GM12864 (cell line): ENCODE measurements around the gene CROCC.

Experiments used
- DNase-seq: peaks from one replicate; pipeline ENCODE4 v3.0.0-alpha.2; 2011; ENCODE audit warnings: low read depth
- H3K4me3 ChIP-seq: 2 replicates; pipeline ENCODE4 v1.5.1; 2011; ENCODE audit warnings: mild to moderate bottlenecking, low read depth, low read length, control low read depth
- CTCF ChIP-seq: IDR thresholded peaks from 2 replicates; pipeline ENCODE4 v1.5.1; 2011; ENCODE audit warnings: low read depth, mild to moderate bottlenecking, moderate library complexity, low read length, control low read depth, inconsistent platforms; ENCODE audit errors: missing control alignments

CROCC gene

DNA sequence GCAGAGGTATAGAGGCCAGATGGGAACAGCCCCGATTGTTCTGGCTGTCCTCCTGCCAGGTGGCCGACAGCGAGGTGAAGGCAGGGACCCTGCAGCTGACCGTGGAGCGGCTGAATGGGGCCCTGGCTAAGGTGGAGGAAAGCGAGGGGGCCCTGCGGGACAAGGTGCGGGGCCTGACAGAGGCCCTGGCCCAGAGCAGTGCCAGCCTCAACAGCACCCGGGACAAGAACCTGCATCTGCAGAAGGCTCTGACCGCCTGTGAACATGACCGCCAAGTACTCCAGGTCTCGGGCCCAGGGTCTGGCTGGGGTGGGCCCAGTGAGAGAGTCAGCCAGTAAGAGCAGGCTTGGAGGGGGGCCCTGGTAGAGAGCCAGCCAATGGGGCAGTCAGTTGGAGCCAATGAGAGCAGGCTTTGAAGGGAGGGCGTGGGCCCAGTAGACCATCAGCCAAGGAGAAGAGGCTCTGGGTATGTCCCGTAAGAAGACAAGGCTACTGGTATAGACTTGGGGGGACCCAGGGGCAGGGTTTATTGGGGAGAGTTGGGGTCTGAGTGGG, 47.4 kb downstream of the CROCC start:
- no peak overlapping the region for H3K4me3 ChIP-seq
- DNase-seq, result no peak
- TF ChIP-seq CTCF, result no peak

DNA sequence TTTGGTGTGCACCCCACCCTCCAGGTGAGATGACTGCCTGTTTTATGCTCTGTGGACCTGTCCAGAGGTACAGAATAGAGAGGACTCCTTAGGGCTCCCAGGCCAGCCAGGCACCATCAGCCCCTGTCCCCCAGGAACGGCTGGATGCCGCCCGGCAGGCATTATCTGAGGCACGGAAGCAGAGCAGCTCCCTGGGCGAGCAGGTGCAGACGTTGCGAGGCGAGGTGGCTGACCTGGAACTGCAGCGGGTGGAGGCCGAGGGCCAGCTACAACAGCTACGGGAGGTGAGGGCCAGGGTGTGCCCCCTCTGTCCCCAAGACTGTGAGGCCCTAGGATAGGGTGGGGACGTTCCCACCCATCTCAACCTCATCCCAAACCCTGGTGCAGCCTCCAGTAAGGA, 47.9 kb downstream of the CROCC start:
- no peak overlapping the region for H3K4me3 ChIP-seq
- DNase-seq, result no peak
- no peak for TF ChIP-seq CTCF

DNA sequence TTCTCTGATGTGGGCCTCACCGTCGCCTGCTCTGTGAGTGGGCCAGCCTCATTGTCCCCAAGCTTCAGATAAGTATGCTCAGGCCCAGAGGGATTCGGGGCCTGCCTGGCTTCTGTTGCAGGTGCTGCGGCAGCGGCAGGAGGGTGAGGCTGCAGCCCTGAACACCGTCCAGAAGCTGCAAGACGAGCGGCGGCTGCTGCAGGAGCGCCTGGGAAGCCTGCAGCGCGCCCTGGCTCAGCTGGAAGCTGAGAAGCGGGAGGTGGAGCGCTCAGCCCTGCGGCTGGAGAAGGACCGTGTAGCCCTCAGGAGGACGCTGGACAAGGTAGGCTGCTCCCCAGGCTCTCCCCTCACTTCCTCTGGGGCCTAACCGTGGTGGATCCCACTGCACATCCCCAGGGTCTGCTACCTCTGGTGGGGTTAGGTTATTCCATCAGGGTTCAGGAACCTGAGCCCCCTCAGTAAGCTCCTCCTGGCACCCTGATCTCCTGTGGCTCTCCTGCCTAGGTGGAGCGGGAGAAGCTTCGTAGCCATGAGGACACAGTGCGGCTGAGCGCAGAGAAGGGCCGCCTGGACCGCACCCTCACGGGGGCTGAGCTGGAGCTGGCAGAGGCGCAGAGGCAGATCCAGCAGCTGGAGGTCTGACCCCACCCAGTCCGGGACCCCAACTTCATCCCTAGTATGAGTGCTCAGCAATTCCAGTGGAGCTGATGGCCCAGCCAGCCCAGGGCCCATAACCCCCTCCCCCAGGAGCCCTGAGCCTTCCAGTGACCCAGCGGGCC, 48.6 kb downstream of the CROCC start:
- no peak overlapping the region for H3K4me3 ChIP-seq
- no peak for TF ChIP-seq CTCF
- DNase-seq, result no peak

DNA sequence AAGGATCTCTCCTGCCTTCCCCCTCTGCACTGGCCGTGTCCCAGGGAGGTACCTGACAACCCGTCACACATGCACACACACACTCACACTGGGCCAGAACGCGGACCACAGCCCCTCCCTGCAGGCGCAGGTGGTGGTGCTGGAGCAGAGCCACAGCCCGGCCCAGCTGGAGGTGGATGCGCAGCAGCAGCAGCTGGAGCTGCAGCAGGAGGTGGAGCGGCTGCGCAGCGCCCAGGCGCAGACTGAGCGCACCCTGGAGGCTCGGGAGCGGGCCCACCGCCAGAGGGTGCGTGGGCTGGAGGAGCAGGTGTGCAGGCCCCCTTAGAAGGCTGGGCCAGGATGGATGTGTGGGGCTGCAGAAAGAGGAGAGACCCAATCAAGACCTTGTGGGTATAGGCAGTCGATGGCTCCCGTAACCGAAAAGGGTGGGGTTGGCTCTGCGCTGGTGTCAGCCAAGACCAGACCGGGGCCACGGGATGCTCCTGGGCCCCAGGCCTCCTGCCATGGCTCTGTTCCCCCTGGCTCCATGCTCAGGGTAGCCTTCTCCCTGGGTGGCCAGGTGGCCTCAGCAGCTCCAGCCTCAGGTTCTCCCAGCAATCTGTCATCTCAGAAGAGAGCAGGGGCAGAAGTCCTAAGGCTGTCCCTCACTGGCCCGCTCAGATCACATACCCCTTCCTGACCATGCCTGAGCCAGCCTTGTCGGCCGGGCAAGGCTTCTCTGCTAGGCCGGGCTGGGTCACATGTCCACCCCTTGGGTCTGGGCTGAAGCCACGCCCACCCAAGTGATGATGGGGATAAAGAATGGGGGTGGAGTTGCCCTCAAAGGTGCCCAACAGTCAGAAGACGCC, 49.8 kb downstream of the CROCC start:
- H3K4me3 ChIP-seq, result no peak overlapping the region
- no peak for TF ChIP-seq CTCF
- no peak for DNase-seq

DNA sequence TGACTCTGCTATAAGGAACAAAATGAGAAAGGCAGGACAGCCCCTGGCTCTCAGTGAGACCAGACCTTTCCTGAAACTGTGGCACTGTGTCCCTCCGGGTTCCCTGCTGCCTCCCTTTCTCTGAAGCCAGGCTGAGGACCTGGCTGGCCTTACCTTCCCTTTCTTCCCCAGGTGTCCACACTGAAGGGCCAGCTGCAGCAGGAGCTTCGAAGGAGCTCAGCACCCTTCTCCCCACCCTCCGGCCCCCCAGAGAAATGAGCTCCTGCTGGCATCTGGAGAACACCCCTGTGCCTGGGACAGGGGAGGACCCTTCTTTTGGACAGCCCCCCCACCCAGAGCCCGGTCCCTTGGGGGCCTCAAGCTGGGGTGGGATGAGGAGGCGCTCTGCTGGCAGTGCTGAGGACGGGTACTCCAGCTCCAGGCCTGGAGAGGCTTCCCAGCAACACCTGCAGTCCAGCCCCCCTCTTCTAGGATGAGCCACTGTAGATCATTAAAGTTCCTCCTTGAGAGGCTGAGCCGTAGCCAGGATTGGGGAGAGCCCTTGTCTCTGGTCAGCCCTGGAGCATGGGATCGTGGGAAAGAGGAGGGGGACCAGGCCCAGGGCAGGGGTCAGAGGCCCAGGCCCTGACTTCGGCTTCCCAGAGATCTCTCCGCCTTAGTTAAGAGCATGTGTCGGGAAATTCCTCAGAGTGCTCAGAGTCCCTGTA, 50.6 kb downstream of the CROCC start:
- DNase-seq, result no peak
- no peak for TF ChIP-seq CTCF
- H3K4me3 ChIP-seq, result no peak overlapping the region

DNA sequence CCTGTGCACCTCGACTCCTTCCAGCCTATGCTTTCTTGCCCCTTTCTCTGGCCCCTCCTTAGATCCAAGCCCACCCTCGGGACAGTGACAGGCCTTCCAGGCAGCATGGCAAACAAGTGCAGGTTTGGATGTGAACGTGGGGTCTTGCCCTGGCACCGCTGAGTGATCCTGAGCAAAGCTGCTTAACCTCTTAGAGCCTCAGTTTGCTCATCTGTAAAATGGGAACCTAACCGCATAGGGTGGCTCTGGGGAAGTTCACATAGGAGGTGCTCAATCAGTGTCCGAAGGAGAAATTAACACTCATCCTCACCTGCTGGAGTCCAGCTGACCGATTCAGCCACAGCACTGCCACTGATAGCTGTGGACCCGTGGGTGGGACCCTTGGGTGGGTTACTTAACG, 51.5 kb downstream of the CROCC start:
- no peak for DNase-seq
- TF ChIP-seq CTCF, result no peak
- no peak overlapping the region for H3K4me3 ChIP-seq
